T-helper 2 cell treated with Interferon-gamma antibody and Interleukin-4, amounts not matched to agents 5 μg/mL and 100 μg/mL, for 36 hours (primary cell): Measurements from ENCODE around the gene INCA1.

Experiments
- DNase-seq: peaks from one replicate; pipeline ENCODE4 v3.0.0; 2021; ENCODE audit warnings: low spot score
- H3K27ac Mint-ChIP-seq: one replicate; pipeline ENCODE4 v1.8.0; 2021; ENCODE audit warnings: mild to moderate bottlenecking, mixed read lengths
- H3K27me3 Mint-ChIP-seq: one replicate; pipeline ENCODE4 v1.8.0; 2021; ENCODE audit warnings: low read depth, mixed read lengths
- H3K36me3 Mint-ChIP-seq: one replicate; pipeline ENCODE4 v1.8.0; 2021; ENCODE audit warnings: low read depth, mixed read lengths
- H3K4me1 Mint-ChIP-seq: one replicate; pipeline ENCODE4 v1.8.0; 2021; ENCODE audit warnings: low read depth, mixed read lengths
- H3K4me3 Mint-ChIP-seq: one replicate; pipeline ENCODE4 v1.8.0; 2022; ENCODE audit warnings: mild to moderate bottlenecking, moderate library complexity, mixed read lengths
- H3K9me3 Mint-ChIP-seq: one replicate; pipeline ENCODE4 v1.8.0; 2021; ENCODE audit warnings: mixed read lengths

INCA1 gene

GRCh38 chr17:4955091-4955490 is 42.2 kb downstream of the INCA1 start:
- Mint-ChIP-seq H3K36me3 (peaks cover 8% of the 10 kb centered on the region), H3K27me3 (no peaks in the 10 kb centered on the region), H3K4me3 (no peak overlapping the region), H3K27ac (no peak overlapping the region), H3K4me1 (peaks cover 17% of the 10 kb centered on the region), H3K9me3 (no peaks in the 10 kb centered on the region)
- DNase-seq, result no peak

GRCh38 chr17:4953451-4953961 is 43.8 kb downstream of the INCA1 start:
- Mint-ChIP-seq H3K36me3 (peaks cover 5% of the 10 kb centered on the region), H3K9me3 (no peaks in the 10 kb centered on the region), H3K27me3 (no peaks in the 10 kb centered on the region), H3K27ac (no peak overlapping the region), H3K4me3 (no peak overlapping the region), H3K4me1 (peaks cover 19% of the 10 kb centered on the region)
- DNase-seq, result no peak

- Mint-ChIP-seq H3K4me1 (peaks cover 16% of the 10 kb centered on the region), H3K36me3 (peaks cover 13% of the 10 kb centered on the region), H3K9me3 (no peaks in the 10 kb centered on the region), H3K4me3 (peak overlapping the region; percentile 90), H3K27me3 (no peaks in the 10 kb centered on the region), H3K27ac (peak overlapping the region; percentile 88)
- no peak for DNase-seq
Observed at GRCh38 chr17:4951486-4951885, 45.8 kb downstream of the INCA1 start.

GRCh38 chr17:4950746-4951204 is 46.5 kb downstream of the INCA1 start, which contains the start of gene ENO3:
Gene ENO3, plus strand, starts transcription at chr17:4951119. Its CDS starts 711 bp downstream, at chr17:4951830.
- Mint-ChIP-seq H3K36me3 (peaks cover 20% of the 10 kb centered on the region), H3K27me3 (no peaks in the 10 kb centered on the region), H3K4me1 (peaks cover 14% of the 10 kb centered on the region), H3K9me3 (no peaks in the 10 kb centered on the region), H3K27ac (peak within 1 kb of the TSS; percentile 88), H3K4me3 (peak within 1 kb of the TSS; percentile 90)
- no peak for DNase-seq

- Mint-ChIP-seq H3K4me3 (peak overlapping the region; percentile 90), H3K4me1 (peaks cover 20% of the 10 kb centered on the region), H3K27ac (peak overlapping the region; percentile 88), H3K9me3 (no peaks in the 10 kb centered on the region), H3K27me3 (no peaks in the 10 kb centered on the region), H3K36me3 (peaks cover 26% of the 10 kb centered on the region)
- no peak for DNase-seq
Observed at GRCh38 chr17:4950075-4950745, 47.1 kb downstream of the INCA1 start.

- H3K27ac Mint-ChIP-seq, result peak overlapping the region; percentile 84
- H3K36me3 Mint-ChIP-seq, result peaks cover 33% of the 10 kb centered on the region
- peak; percentile 76 for DNase-seq
- H3K27me3 Mint-ChIP-seq, result no peaks in the 10 kb centered on the region
- peaks cover 26% of the 10 kb centered on the region for H3K4me1 Mint-ChIP-seq
- H3K9me3 Mint-ChIP-seq, result no peaks in the 10 kb centered on the region
- H3K4me3 Mint-ChIP-seq, result peak overlapping the region; percentile 84
Observed at GRCh38 chr17:4949321-4950074, 47.8 kb downstream of the INCA1 start.

GRCh38 chr17:4948931-4949320 is 48.4 kb downstream of the INCA1 start:
- Mint-ChIP-seq H3K27ac (peak overlapping the region; percentile 96), H3K4me3 (peak overlapping the region; percentile 96), H3K9me3 (no peaks in the 10 kb centered on the region), H3K27me3 (no peaks in the 10 kb centered on the region), H3K4me1 (peaks cover 32% of the 10 kb centered on the region), H3K36me3 (peaks cover 38% of the 10 kb centered on the region)
- DNase-seq, result peak; percentile 84

- Mint-ChIP-seq H3K4me3 (peak within 1 kb of the TSS; percentile 96), H3K36me3 (peaks cover 40% of the 10 kb centered on the region), H3K27ac (peak within 1 kb of the TSS; percentile 96), H3K4me1 (peaks cover 34% of the 10 kb centered on the region), H3K27me3 (no peaks in the 10 kb centered on the region), H3K9me3 (no peaks in the 10 kb centered on the region)
- DNase-seq, result peak; percentile 80
Observed at GRCh38 chr17:4948166-4948930, 49.0 kb downstream of the INCA1 start, which contains the start of gene PFN1. Gene PFN1, minus strand, starts transcription at chr17:4948530. Its CDS starts 136 bp downstream, at chr17:4948394.

- Mint-ChIP-seq H3K4me1 (peaks cover 39% of the 10 kb centered on the region), H3K9me3 (no peaks in the 10 kb centered on the region), H3K27me3 (no peaks in the 10 kb centered on the region), H3K36me3 (peaks cover 48% of the 10 kb centered on the region), H3K4me3 (peak overlapping the region; percentile 96), H3K27ac (peak overlapping the region; percentile 96)
- peak; percentile 73 for DNase-seq
Observed at GRCh38 chr17:4947411-4948165, 49.7 kb downstream of the INCA1 start.

GRCh38 chr17:4947010-4947410 is 50.3 kb downstream of the INCA1 start:
- H3K4me1 Mint-ChIP-seq, result peaks cover 44% of the 10 kb centered on the region
- H3K27ac Mint-ChIP-seq, result peak overlapping the region; percentile 80
- H3K36me3 Mint-ChIP-seq, result peaks cover 53% of the 10 kb centered on the region
- no peaks in the 10 kb centered on the region for H3K9me3 Mint-ChIP-seq
- peak overlapping the region; percentile 96 for H3K4me3 Mint-ChIP-seq
- DNase-seq, result no peak
- no peaks in the 10 kb centered on the region for H3K27me3 Mint-ChIP-seq

GRCh38 chr17:4946312-4946976 is 50.9 kb downstream of the INCA1 start:
- Mint-ChIP-seq H3K36me3 (peaks cover 59% of the 10 kb centered on the region), H3K27me3 (no peaks in the 10 kb centered on the region), H3K27ac (peak overlapping the region; percentile 80), H3K4me1 (peaks cover 48% of the 10 kb centered on the region), H3K4me3 (peak overlapping the region; percentile 96), H3K9me3 (no peaks in the 10 kb centered on the region)
- DNase-seq, result no peak

GRCh38 chr17:4945944-4946280 is 51.4 kb downstream of the INCA1 start:
- H3K4me1 Mint-ChIP-seq, result peaks cover 48% of the 10 kb centered on the region
- H3K4me3 Mint-ChIP-seq, result peak overlapping the region; percentile 96
- no peaks in the 10 kb centered on the region for H3K27me3 Mint-ChIP-seq
- DNase-seq, result no peak
- H3K9me3 Mint-ChIP-seq, result no peaks in the 10 kb centered on the region
- peaks cover 64% of the 10 kb centered on the region for H3K36me3 Mint-ChIP-seq
- H3K27ac Mint-ChIP-seq, result peak overlapping the region; percentile 96
